Activated CD4-positive, alpha-beta T cell treated with anti-CD3 and anti-CD28 coated beads, Interleukin-2, amount 10 ng/mL, durations not matched to agents 24 days and 14 days (primary cell): ENCODE data around the gene OAT. TPM values are rescaled to one million over a fixed set of nuclear protein-coding genes. Genes with fewer than 3 reads are reported as not detected.

ENCODE experiments used
- DNase-seq: peaks from one replicate; pipeline ENCODE4 v3.0.0; 2022
- H3K27ac Mint-ChIP-seq: one replicate; pipeline ENCODE4 v1.8.0; 2022; ENCODE audit warnings: mild to moderate bottlenecking, mixed read lengths
- H3K27me3 Mint-ChIP-seq: one replicate; pipeline ENCODE4 v1.8.0; 2022; ENCODE audit warnings: mixed read lengths
- H3K36me3 Mint-ChIP-seq: one replicate; pipeline ENCODE4 v1.8.0; 2022; ENCODE audit warnings: low read depth, mild to moderate bottlenecking, mixed read lengths
- H3K4me1 Mint-ChIP-seq: one replicate; pipeline ENCODE4 v1.8.0; 2021; ENCODE audit warnings: mixed read lengths
- H3K4me3 Mint-ChIP-seq: one replicate; pipeline ENCODE4 v1.8.0; 2022; ENCODE audit warnings: mild to moderate bottlenecking, moderate library complexity, mixed read lengths
- H3K9me3 Mint-ChIP-seq: one replicate; pipeline ENCODE4 v1.8.0; 2021; ENCODE audit warnings: mixed read lengths
- intact Hi-C: fragments of 100-400 bp; cut with micrococcal nuclease; formaldehyde crosslinking; loops from one replicate; pipeline ENCODE4 v1.15.1; 2023
- total RNA-seq: library from RNA; stranded (reverse); gene quantifications from 2 replicates; pipeline ENCODE4 v1.2.3, GENCODE V29; 2022

OAT gene
- total RNA-seq, 1 donor from 2014 or later, result 40.2 TPM

GRCh38 chr10:124407456-124407855, 11.3 kb downstream of the OAT start:
- Mint-ChIP-seq H3K27me3 (no peaks in the 10 kb centered on the region), H3K27ac (no peak overlapping the region), H3K9me3 (no peaks in the 10 kb centered on the region), H3K4me3 (no peak overlapping the region), H3K4me1 (peaks cover 8% of the 10 kb centered on the region), H3K36me3 (peaks cover 33% of the 10 kb centered on the region)
- DNase-seq, result no peak
- intact Hi-C loops, result no loop called here

- no peak overlapping the region for H3K27ac Mint-ChIP-seq
- peaks cover 38% of the 10 kb centered on the region for H3K36me3 Mint-ChIP-seq
- peaks cover 8% of the 10 kb centered on the region for H3K4me1 Mint-ChIP-seq
- peak; percentile 83 for DNase-seq
- no peaks in the 10 kb centered on the region for H3K9me3 Mint-ChIP-seq
- H3K4me3 Mint-ChIP-seq, result no peak overlapping the region
- H3K27me3 Mint-ChIP-seq, result no peaks in the 10 kb centered on the region
- intact Hi-C loops, result loop anchor here (1.0 kb wide), 1 partner anchor 409 kb away; no protein-coding TSS in a partner anchor
These were observed 15.2 kb downstream of the OAT start for GRCh38 chr10:124403548-124403947.

GRCh38 chr10:124402273-124402672, 16.4 kb downstream of the OAT start:
- Mint-ChIP-seq H3K27me3 (no peaks in the 10 kb centered on the region), H3K9me3 (no peaks in the 10 kb centered on the region), H3K4me3 (no peak overlapping the region), H3K4me1 (peaks cover 8% of the 10 kb centered on the region), H3K27ac (no peak overlapping the region), H3K36me3 (peaks cover 33% of the 10 kb centered on the region)
- no peak for DNase-seq
- intact Hi-C loops, result no loop called here

- no peaks in the 10 kb centered on the region for H3K9me3 Mint-ChIP-seq
- no peaks in the 10 kb centered on the region for H3K27me3 Mint-ChIP-seq
- peaks cover 29% of the 10 kb centered on the region for H3K36me3 Mint-ChIP-seq
- intact Hi-C loops, result no loop called here
- H3K4me3 Mint-ChIP-seq, result no peak overlapping the region
- peaks cover 8% of the 10 kb centered on the region for H3K4me1 Mint-ChIP-seq
- no peak for DNase-seq
- no peak overlapping the region for H3K27ac Mint-ChIP-seq
These were observed 17.1 kb downstream of the OAT start for GRCh38 chr10:124401633-124402032.

- no peak for DNase-seq
- intact Hi-C loops, result no loop called here
- Mint-ChIP-seq H3K27me3 (peaks cover 2% of the 10 kb centered on the region), H3K27ac (no peak overlapping the region), H3K4me3 (no peak overlapping the region), H3K9me3 (no peaks in the 10 kb centered on the region), H3K4me1 (no peaks in the 10 kb centered on the region), H3K36me3 (no peaks in the 10 kb centered on the region)
These were observed 24.1 kb downstream of the OAT start for GRCh38 chr10:124394583-124394982.

- DNase-seq, result no peak
- no peak overlapping the region for H3K4me3 Mint-ChIP-seq
- intact Hi-C loops, result no loop called here
- H3K9me3 Mint-ChIP-seq, result no peaks in the 10 kb centered on the region
- no peak overlapping the region for H3K27ac Mint-ChIP-seq
- H3K36me3 Mint-ChIP-seq, result no peaks in the 10 kb centered on the region
- H3K4me1 Mint-ChIP-seq, result no peaks in the 10 kb centered on the region
- peaks cover 2% of the 10 kb centered on the region for H3K27me3 Mint-ChIP-seq
These were observed 25.9 kb downstream of the OAT start for GRCh38 chr10:124392626-124393342.

- no peaks in the 10 kb centered on the region for H3K4me1 Mint-ChIP-seq
- no peaks in the 10 kb centered on the region for H3K36me3 Mint-ChIP-seq
- H3K27ac Mint-ChIP-seq, result no peak overlapping the region
- peaks cover 2% of the 10 kb centered on the region for H3K27me3 Mint-ChIP-seq
- no peak overlapping the region for H3K4me3 Mint-ChIP-seq
- DNase-seq, result no peak
- no peaks in the 10 kb centered on the region for H3K9me3 Mint-ChIP-seq
- intact Hi-C loops, result no loop called here
These were observed 28.1 kb downstream of the OAT start for GRCh38 chr10:124390471-124391187.

- peaks cover 3% of the 10 kb centered on the region for H3K27me3 Mint-ChIP-seq
- no peak overlapping the region for H3K27ac Mint-ChIP-seq
- H3K4me1 Mint-ChIP-seq, result no peaks in the 10 kb centered on the region
- H3K9me3 Mint-ChIP-seq, result no peaks in the 10 kb centered on the region
- no peaks in the 10 kb centered on the region for H3K36me3 Mint-ChIP-seq
- DNase-seq, result no peak
- intact Hi-C loops, result loop anchor here (1.0 to 2.0 kb wide), 4 partner anchors 29 to 807 kb away; partner anchors contain the start of gene OAT
- no peak overlapping the region for H3K4me3 Mint-ChIP-seq
These were observed 28.9 kb downstream of the OAT start for GRCh38 chr10:124389613-124390361.

- Mint-ChIP-seq H3K4me3 (no peak overlapping the region), H3K4me1 (no peaks in the 10 kb centered on the region), H3K27me3 (peaks cover 4% of the 10 kb centered on the region), H3K27ac (no peak overlapping the region), H3K36me3 (no peaks in the 10 kb centered on the region), H3K9me3 (no peaks in the 10 kb centered on the region)
- intact Hi-C loops, result loop anchor here (1.0 to 2.0 kb wide), 4 partner anchors 30 to 806 kb away; partner anchors contain the start of gene OAT
- peak; percentile 98 for DNase-seq
These were observed 29.7 kb downstream of the OAT start for GRCh38 chr10:124388823-124389612.

GRCh38 chr10:124388476-124388822, 30.3 kb downstream of the OAT start:
- Mint-ChIP-seq H3K36me3 (no peaks in the 10 kb centered on the region), H3K4me3 (peak overlapping the region; percentile 52), H3K27me3 (peaks cover 5% of the 10 kb centered on the region), H3K4me1 (no peaks in the 10 kb centered on the region), H3K27ac (no peak overlapping the region), H3K9me3 (no peaks in the 10 kb centered on the region)
- no peak for DNase-seq
- intact Hi-C loops, result loop anchor here (2.0 kb wide), 3 partner anchors 30 to 806 kb away; partner anchors contain the start of gene OAT

GRCh38 chr10:124387078-124387874, 31.4 kb downstream of the OAT start:
- Mint-ChIP-seq H3K4me1 (no peaks in the 10 kb centered on the region), H3K27ac (no peak overlapping the region), H3K36me3 (no peaks in the 10 kb centered on the region), H3K4me3 (no peak overlapping the region), H3K27me3 (peaks cover 6% of the 10 kb centered on the region), H3K9me3 (no peaks in the 10 kb centered on the region)
- intact Hi-C loops, result no loop called here
- DNase-seq, result peak; percentile 60

- H3K27ac Mint-ChIP-seq, result no peak overlapping the region
- peaks cover 9% of the 10 kb centered on the region for H3K27me3 Mint-ChIP-seq
- no peaks in the 10 kb centered on the region for H3K9me3 Mint-ChIP-seq
- DNase-seq, result no peak
- no peak overlapping the region for H3K4me3 Mint-ChIP-seq
- no peaks in the 10 kb centered on the region for H3K36me3 Mint-ChIP-seq
- no peaks in the 10 kb centered on the region for H3K4me1 Mint-ChIP-seq
- intact Hi-C loops, result no loop called here
These were observed 32.3 kb downstream of the OAT start for GRCh38 chr10:124386186-124387077.
